Smooth muscle cell (in vitro differentiated cells): ENCODE measurements around the gene GLRX2. TPM values are rescaled to one million over a fixed set of nuclear protein-coding genes. Genes with fewer than 3 reads are reported as not detected.

Experiments used
- DNase-seq: peaks from one replicate; lab custom pipeline; 2025; ENCODE audit not compliant: unreplicated experiment; lab: John Stamatoyannopoulos, UW
- H2AFZ ChIP-seq: fragments of 200-600 bp; sonication (generic); 2 replicates; pipeline ENCODE4 v1.6.0; 2016; ENCODE audit warnings: antibody characterized with exemption, low read depth, mild to moderate bottlenecking
- H3F3A ChIP-seq: fragments of 200-600 bp; sonication (generic); 2 replicates; pipeline ENCODE4 v1.6.0; 2017; ENCODE audit warnings: antibody characterized with exemption, low read depth
- H3K27ac ChIP-seq: fragments of 200-600 bp; sonication (generic); 2 replicates; pipeline ENCODE4 v1.5.1; 2016; ENCODE audit warnings: low read depth, mild to moderate bottlenecking
- H3K27me3 ChIP-seq: fragments of 200-600 bp; sonication (generic); 2 replicates; pipeline ENCODE4 v1.6.1; 2016; ENCODE audit warnings: low read depth, mild to moderate bottlenecking
- H3K36me3 ChIP-seq: fragments of 200-600 bp; sonication (generic); 2 replicates; pipeline ENCODE4 v1.5.1; 2016; ENCODE audit warnings: low read depth
- H3K4me1 ChIP-seq: fragments of 200-600 bp; sonication (generic); 2 replicates; pipeline ENCODE4 v1.5.1; 2016; ENCODE audit warnings: low read depth
- H3K4me2 ChIP-seq: fragments of 200-600 bp; sonication (generic); 2 replicates; pipeline ENCODE4 v1.6.0; 2016; ENCODE audit warnings: mild to moderate bottlenecking
- H3K4me3 ChIP-seq: fragments of 200-600 bp; sonication (generic); 2 replicates; pipeline ENCODE4 v1.5.1; 2016; ENCODE audit warnings: mild to moderate bottlenecking
- H3K79me2 ChIP-seq: fragments of 200-600 bp; sonication (generic); 2 replicates; pipeline ENCODE4 v1.6.0; 2016; ENCODE audit warnings: low read depth, mild to moderate bottlenecking
- H3K9ac ChIP-seq: fragments of 200-600 bp; sonication (generic); 2 replicates; pipeline ENCODE4 v1.6.0; 2016; ENCODE audit warnings: low read depth
- H3K9me3 ChIP-seq: fragments of 200-600 bp; sonication (generic); replicated peaks from 2 replicates; pipeline ENCODE4 v1.5.1; 2016; ENCODE audit warnings: low read depth
- H4K20me1 ChIP-seq: fragments of 200-600 bp; sonication (generic); 2 replicates; pipeline ENCODE4 v1.6.0; 2016; ENCODE audit warnings: low read depth
- WGBS: methylation state at CpG from one replicate; pipeline ENCODE4 v1.1.7; 2016; ENCODE audit warnings: low lambda C conversion rate; 5-methylcytosine and 5-hydroxymethylcytosine counted together
- polyA plus RNA-seq: library from polyadenylated mRNA; unstranded; fragments of >200 nt; fragmentation: Nextera tagmentation; extraction: Ambion mirVana; gene quantifications from 2 replicates; pipeline ENCODE4 v1.2.1, GENCODE V29; 2016
- total RNA-seq: library from RNA; depleted of rRNA; stranded (reverse); fragments of >200 nt; gene quantifications from 2 replicates; pipeline ENCODE4 v1.2.3, GENCODE V29; 2014
- TF ChIP-seq, protein P1 (sequence below): fragments of 200-600 bp; sonication (generic); IDR thresholded peaks from 2 replicates; pipeline ENCODE4 v1.5.1; 2017; ENCODE audit warnings: borderline replicate concordance, mild to moderate bottlenecking, antibody characterized with exemption; ENCODE audit not compliant: insufficient read depth, poor library complexity, severe bottlenecking

The GLRX2 gene
- total and polyA plus RNA-seq, 2 experiments from 2014 or later: 21.7 to 25.9 TPM

DNA sequence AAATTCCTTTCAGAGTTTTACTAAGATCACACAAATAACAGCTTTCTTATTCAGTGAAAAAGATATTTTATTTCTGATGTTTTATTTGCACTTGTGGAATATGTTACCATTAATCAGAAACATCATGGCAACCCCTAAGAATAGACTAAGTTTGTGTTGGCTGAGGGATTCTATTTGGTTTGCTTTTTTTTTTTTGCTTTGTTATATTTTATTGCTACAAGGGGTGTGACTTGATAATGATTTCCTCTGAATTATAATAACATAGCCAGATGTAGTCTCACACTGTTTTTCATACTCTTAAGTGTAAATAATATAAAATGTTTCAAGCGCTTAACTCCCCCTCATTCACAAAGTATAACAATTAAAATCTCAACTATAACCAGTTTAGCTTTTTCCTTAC lies 20.0 kb downstream of the GLRX2 start:
- Histone ChIP-seq H3K27me3 (no peaks in the 10 kb centered on the region), H3K4me2 (no peak overlapping the region), H3K9me3 (no peaks in the 10 kb centered on the region), H4K20me1 (no peaks in the 10 kb centered on the region), H2AFZ (no peak overlapping the region), H3K4me3 (no peak overlapping the region), H3K9ac (no peak overlapping the region), H3F3A (no peaks in the 10 kb centered on the region), H3K27ac (no peak overlapping the region), H3K79me2 (no peaks in the 10 kb centered on the region), H3K36me3 (peaks cover 36% of the 10 kb centered on the region), H3K4me1 (no peaks in the 10 kb centered on the region)
- no peak for DNase-seq
- 97% methylated on average over 1 of the region's 1 CpG for WGBS
- TF ChIP-seq, protein P1, sequence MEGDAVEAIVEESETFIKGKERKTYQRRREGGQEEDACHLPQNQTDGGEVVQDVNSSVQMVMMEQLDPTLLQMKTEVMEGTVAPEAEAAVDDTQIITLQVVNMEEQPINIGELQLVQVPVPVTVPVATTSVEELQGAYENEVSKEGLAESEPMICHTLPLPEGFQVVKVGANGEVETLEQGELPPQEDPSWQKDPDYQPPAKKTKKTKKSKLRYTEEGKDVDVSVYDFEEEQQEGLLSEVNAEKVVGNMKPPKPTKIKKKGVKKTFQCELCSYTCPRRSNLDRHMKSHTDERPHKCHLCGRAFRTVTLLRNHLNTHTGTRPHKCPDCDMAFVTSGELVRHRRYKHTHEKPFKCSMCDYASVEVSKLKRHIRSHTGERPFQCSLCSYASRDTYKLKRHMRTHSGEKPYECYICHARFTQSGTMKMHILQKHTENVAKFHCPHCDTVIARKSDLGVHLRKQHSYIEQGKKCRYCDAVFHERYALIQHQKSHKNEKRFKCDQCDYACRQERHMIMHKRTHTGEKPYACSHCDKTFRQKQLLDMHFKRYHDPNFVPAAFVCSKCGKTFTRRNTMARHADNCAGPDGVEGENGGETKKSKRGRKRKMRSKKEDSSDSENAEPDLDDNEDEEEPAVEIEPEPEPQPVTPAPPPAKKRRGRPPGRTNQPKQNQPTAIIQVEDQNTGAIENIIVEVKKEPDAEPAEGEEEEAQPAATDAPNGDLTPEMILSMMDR: no peak

DNA sequence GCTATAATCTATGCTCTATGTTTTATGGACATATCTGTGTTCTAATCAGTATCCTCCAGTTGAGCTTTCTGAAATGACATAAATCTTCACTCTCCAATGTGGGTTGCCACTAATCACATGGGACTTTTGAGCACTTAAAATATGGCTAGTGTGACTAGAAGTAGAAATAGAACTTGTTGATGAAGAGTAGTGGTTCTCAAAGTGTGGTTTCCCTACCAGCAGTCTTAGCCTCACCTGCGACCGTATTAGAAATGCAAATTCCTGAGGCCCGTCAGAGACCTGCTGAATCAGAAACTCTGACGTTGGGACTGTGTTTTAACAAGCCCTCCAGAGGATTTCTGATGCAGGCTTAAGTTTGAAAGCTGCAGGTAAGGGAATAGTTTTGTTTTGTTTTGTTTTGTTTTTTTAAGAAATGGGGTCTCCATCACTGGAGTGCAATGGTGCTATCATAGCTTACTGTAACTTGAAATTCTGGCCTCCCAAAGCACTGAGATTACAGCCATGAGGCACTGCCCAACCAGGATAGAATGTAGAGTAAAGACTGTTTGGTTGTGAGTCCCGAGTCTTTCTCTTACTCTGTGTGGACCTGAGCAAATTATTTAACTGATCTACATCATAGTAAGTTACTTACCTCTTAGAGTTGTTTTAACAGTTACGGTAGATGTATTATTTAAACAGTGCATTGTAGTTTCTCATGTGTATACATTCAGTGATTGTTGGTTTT lies 21.7 kb downstream of the GLRX2 start:
- H3K4me2 ChIP-seq: no peak overlapping the region
- no peaks in the 10 kb centered on the region for H4K20me1 ChIP-seq
- 94% methylated on average over 6 of the region's 6 CpGs for WGBS
- no peaks in the 10 kb centered on the region for H3K79me2 ChIP-seq
- no peak for DNase-seq
- H3K36me3 ChIP-seq: peaks cover 44% of the 10 kb centered on the region
- no peak overlapping the region for H3K4me3 ChIP-seq
- no peak overlapping the region for H3K27ac ChIP-seq
- TF ChIP-seq, protein P1: no peak
- no peaks in the 10 kb centered on the region for H3K4me1 ChIP-seq
- H3K9ac ChIP-seq: no peak overlapping the region
- no peaks in the 10 kb centered on the region for H3K9me3 ChIP-seq
- no peak overlapping the region for H2AFZ ChIP-seq
- H3K27me3 ChIP-seq: no peaks in the 10 kb centered on the region
- H3F3A ChIP-seq: no peaks in the 10 kb centered on the region

DNA sequence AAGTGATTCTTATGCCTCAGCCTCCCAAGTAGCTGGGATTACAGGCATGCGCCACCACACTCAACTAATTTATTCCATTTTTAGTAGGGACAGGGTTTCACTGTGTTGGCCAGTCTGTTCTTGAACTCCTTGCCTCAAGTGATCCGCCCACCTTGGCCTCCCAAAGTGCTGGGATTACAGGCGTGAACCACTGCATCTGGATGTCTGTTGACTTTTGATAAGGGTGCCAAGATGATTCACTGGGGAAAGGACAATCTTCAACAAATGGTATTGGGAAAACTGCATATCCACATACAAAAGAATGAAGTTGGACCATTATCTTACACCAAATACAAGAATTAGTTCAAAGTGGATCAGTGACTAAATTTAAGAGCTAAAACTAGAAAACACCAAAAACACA lies 26.0 kb downstream of the GLRX2 start:
- Histone ChIP-seq H3K4me1 (no peaks in the 10 kb centered on the region), H3K4me3 (no peak overlapping the region), H3K79me2 (peaks cover 31% of the 10 kb centered on the region), H2AFZ (no peak overlapping the region), H3K27ac (no peak overlapping the region), H3K9me3 (no peaks in the 10 kb centered on the region), H4K20me1 (peaks cover 14% of the 10 kb centered on the region), H3K4me2 (no peak overlapping the region), H3K27me3 (no peaks in the 10 kb centered on the region), H3K9ac (no peak overlapping the region), H3F3A (no peaks in the 10 kb centered on the region), H3K36me3 (peaks cover 47% of the 10 kb centered on the region)
- WGBS: 95% methylated on average over 3 of the region's 3 CpGs
- TF ChIP-seq, protein P1: no peak
- DNase-seq: no peak

DNA sequence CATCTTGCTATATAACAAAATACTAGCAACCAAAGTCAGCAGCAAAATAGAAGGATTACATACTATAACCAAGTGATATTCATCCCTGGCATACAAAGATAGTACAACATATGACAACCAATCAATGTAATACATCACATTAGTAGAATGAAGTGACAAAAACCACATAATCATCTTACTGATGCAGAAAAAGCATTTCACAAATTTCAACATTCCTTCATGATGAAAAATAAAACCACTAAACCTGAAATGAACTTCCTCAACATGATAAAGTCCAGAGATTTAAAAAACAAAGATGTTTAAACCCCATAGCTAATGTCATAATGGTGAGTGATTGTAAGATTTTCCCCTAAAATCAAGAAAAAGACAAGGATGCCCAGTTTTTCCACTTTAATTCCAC lies 27.2 kb downstream of the GLRX2 start:
- no peak overlapping the region for H3K27ac ChIP-seq

More for the DNA sequence above, 27.2 kb downstream of the GLRX2 start:
- Histone ChIP-seq H2AFZ (no peak overlapping the region), H3K4me3 (no peak overlapping the region), H3K9ac (no peak overlapping the region), H3K4me2 (no peak overlapping the region), H3F3A (no peaks in the 10 kb centered on the region), H3K79me2 (peaks cover 38% of the 10 kb centered on the region), H3K9me3 (no peaks in the 10 kb centered on the region), H3K4me1 (no peaks in the 10 kb centered on the region), H3K36me3 (peaks cover 41% of the 10 kb centered on the region), H3K27me3 (no peaks in the 10 kb centered on the region), H4K20me1 (peaks cover 19% of the 10 kb centered on the region)
- TF ChIP-seq, protein P1: no peak
- DNase-seq: no peak
